GM19023 (cell line): ENCODE results near the gene DTX4.

ENCODE experiments used
- ATAC-seq: cut with Tn5 transposase; IDR thresholded peaks from one replicate; pipeline ENCODE4 v1.9.1; 2021; ENCODE audit warnings: mild to moderate bottlenecking, moderate library complexity; ENCODE audit not compliant: unreplicated experiment

Gene DTX4

DNA sequence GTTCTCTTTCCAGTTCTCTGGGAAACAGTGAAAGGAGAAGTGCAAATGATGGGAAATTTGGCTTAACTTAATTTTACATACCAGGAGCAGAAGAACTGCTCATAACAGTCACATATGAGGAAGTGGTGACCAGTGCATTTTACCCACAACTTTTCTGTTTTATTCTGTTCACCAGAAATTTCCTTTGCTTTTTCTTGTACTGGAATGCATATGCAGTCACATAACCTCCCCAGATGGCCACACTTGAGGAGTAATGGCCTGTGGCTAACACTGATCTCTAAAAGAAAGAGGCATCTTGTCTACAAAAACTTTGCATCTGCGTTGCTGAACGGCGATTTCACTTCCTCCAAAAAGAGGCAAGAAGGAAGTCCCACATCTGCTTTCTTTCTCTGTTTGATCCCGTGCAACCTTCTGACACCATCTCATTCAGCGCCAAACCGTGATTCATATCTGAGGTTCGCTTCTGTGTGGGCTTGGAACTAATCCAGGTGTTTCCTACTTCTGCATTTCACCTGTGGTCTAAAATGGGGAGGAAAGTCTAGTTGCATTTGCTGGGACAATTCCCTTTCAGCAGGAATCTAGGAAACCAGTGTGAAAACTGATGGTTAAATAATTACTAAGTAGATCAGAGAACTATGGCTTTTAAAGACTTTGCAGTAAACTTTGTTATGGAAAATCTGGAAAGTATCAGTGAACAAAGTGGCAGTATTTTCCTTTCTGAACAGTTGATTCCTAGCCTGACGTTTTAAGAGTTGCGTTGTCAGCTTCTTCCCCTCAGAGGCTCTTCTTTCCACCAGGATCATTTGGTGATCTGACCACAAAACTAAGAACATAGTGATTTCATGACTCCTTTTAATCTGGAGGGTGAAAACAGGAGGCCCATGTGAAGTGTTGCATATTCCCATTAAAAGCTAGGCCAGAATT, 45.0 kb downstream of the DTX4 start:
- peak; percentile 84 for ATAC-seq

- no peak for ATAC-seq
These were observed 46.4 kb downstream of the DTX4 start for GRCh38 chr11:59218319-59218718.

- ATAC-seq, result no peak
These were observed 47.0 kb downstream of the DTX4 start for GRCh38 chr11:59218893-59219292.

DNA sequence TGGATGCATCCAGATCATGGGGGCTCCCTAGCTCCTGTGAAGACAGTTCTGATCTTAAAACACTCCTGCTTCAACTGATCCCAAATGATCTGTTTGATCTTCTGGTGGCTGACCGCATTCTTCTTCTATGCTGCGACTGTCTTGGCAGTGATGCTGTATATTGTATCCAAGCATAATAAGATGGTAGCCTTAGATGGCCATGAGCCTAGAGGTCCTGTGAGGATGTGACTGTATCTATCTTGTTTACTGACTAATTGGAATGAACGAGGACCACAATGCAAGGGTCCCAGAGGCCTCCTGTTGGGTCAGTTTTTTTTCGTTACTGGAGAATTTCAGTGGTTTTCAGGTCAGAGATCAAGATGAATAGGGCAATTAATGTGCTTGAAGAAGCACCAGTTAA, 47.9 kb downstream of the DTX4 start:
- ATAC-seq, result no peak

DNA sequence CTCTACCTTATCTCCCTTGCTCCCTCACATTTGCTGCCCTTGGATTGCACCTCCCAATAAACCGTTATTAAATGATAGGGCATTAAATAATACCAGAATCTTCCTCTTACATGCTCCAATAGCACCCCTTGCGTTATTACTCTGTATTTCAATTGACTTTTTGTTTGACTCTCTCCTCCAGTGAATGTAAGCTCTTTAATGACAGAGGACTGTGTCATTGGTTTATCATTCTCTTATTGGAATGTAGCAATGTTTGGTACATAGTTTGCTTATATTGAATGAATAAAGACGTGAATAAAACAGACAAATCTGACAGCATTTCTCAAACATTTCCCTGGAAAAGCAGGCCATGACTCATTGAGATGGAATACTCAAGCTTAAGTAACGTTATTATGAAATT, 49.5 kb downstream of the DTX4 start:
- ATAC-seq, result no peak

- no peak for ATAC-seq
These were observed 50.6 kb downstream of the DTX4 start for GRCh38 chr11:59222464-59223060.

DNA sequence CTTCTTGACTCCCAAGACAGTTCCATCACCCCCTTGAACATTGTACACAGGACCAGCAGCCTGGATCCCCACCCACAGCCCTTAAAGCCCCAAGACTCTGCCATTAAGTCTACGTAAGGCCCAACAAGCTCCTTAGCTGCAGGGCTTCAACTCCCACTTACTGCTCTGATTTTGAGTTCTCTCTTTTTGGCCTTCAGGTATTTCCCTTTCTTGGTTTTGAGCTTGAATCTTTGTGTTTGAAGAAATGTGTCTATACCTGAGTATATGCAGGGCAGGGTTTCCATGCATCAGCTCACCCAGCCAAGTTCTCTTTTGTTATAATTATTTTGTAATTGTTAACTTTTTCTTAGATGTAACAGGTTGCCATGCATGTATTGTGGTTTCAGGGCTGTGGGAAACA, 51.2 kb downstream of the DTX4 start:
- no peak for ATAC-seq

DNA sequence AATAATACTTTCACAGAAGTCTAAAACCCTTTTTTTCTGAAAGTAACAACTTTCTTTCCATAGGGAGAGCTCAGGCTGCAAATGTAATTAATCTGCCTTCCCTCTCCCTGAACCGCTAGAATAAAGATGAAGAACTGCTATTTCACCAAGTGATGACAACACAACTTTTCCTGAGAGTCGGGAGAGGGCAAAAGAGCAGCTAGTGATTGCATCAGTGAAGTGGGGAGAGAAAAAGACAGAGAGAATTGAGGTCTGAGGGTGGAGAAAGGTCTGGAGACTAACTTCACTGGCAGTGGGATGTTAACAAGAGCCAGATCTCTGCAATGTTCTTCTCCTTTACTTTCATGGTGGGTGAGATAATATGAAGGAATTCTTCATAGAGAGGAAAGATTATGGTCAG, 51.7 kb downstream of the DTX4 start:
- ATAC-seq, result no peak

GRCh38 chr11:59224351-59224928, 52.5 kb downstream of the DTX4 start:
- ATAC-seq, result peak; percentile 46

DNA sequence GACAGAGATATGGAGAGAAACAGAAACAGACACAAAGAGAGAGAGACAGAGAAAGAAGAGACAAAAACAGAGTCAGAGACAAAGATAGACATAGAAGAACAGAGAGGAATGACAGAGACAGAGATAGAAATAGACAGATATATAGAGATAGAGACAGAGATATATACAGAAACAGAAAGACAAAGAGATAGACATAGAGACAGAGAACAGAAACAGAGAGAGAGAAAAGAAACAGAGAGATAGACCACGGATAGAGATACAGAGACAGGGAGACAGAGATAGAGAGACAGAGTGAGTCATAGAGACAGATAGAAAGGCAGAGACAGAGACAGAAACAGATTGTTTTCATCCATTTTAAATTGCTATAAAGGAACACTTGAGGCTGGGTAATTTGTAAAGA, 53.1 kb downstream of the DTX4 start:
- ATAC-seq, result peak; percentile 39

DNA sequence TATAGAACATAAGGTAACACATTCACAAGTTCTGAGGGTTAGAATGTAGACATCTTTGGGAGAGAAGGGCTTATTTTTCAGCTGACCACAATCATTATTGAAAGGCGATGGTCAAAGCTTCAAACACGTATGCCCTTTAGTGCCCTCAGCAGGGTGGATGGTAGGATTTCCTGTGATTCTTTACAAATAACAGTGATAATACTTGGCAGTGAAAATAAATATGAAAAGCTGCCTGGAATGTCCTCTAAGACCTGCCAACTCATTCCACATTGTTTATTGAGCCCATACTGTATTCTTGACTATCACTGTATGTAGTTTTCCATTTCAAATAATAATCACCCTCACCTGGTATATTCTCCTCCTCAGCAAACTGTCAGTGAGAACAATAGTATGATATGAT, 54.5 kb downstream of the DTX4 start:
- ATAC-seq, result no peak

GRCh38 chr11:59240322-59240721, 68.4 kb downstream of the DTX4 start:
- no peak for ATAC-seq

GRCh38 chr11:59243633-59244032, 71.7 kb downstream of the DTX4 start:
- ATAC-seq, result no peak

DNA sequence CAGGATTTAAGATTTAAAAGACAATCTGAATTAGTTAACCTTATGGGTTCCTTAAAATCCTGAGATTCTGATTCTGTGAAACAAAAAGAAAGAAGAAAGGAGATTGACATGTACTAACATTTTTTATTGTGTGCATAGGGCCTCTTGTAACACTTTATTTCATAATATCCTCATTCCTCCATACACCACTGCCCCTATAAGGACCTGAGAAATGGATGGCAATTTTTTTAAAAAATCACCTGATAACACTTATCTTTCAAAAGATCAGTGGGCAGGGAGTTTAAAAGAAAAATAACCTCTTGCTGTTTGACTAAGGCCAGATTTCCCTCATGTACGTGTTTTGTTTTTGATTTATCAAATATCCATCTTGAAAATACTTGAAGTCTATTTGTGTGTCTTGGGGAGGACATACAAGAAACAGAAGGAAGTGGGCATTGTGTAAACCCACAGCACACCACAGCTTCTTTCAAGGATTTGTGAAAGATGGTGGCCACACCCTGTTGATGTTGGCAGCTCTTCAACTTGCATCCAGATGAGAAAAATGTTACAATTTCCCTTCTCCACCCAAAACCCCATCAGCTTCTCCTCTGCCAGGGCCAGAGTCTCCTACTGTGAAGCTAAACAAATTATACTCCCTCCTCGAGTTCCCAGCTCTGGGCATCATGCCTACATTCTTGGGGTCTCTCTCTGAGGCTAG, 75.7 kb downstream of the DTX4 start:
- no peak for ATAC-seq

GRCh38 chr11:59249535-59249934, 77.6 kb downstream of the DTX4 start:
- ATAC-seq, result no peak

DNA sequence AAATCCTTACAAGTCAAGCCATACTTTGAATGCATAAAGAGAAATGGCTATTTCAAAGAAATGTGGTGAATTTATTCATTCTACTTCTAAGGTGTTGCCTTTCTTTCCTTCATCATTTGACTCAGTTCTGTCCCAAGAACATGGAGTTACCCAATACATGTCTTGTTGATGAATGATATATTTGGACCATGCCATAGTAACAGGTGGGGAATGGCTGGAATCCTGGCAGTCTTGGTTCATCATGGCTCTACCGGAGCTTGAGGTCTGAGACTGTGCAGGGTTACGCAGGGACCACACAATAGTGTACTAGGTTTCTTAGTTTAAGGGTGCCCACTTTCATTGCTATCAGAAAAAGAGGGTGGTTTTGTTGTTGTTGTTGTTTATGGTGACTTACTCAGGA, 81.1 kb downstream of the DTX4 start:
- no peak for ATAC-seq

DNA sequence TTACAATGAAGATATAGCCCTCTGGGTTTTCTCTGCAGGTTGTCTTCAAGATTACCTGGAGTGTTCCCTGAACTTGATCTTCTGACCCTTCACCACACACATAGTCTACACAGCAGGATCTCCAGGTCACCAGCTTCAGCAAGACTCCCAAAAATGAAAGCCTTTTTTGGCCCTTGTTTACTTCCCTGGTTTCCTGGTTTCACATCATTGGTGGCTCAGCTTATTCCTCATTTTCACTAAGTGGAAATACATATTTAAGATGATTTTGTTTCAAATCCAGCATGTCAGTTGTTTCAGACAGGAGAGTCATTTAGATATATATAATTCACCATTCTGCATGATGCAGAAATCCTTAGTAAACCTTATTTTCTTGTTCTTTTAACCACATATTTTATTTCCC, 82.4 kb downstream of the DTX4 start:
- no peak for ATAC-seq

GRCh38 chr11:59255281-59255680, 83.3 kb downstream of the DTX4 start:
- no peak for ATAC-seq
